Thymus (tissue), 11 donors: ENCODE measurements around the gene BRAT1. TPM values are rescaled to one million over a fixed set of nuclear protein-coding genes. Genes with fewer than 3 reads are reported as not detected.

Experiments used
- DNase-seq, 9 donors: peaks; one replicate each; pipeline ENCODE4 v3.0.0-alpha.2; 2013; ENCODE audit warnings: low spot score in 9 of 9, low read depth in 6 of 9, missing footprints in 1 of 9
- H3K27ac ChIP-seq, 2 donors: one replicate each; pipeline ENCODE4 v1.5.1; 2013; ENCODE audit warnings: control low read depth in 1 of 2, low read depth in 1 of 2, low read length in 1 of 2, mild to moderate bottlenecking in 1 of 2, moderate library complexity in 1 of 2
- H3K27me3 ChIP-seq, 2 donors: one replicate each; pipeline ENCODE4 v1.5.1; 2013; ENCODE audit warnings: low read length in 1 of 2; ENCODE audit not compliant: control insufficient read depth in 2 of 2, insufficient read depth in 1 of 2
- H3K36me3 ChIP-seq, 2 donors: one replicate each; pipeline ENCODE4 v1.5.1; 2013; ENCODE audit warnings: low read length in 1 of 2, mild to moderate bottlenecking in 1 of 2, moderate library complexity in 1 of 2; ENCODE audit not compliant: control insufficient read depth in 2 of 2, insufficient read depth in 2 of 2
- H3K4me1 ChIP-seq, 2 donors: one replicate each; pipeline ENCODE4 v1.5.1; 2013; ENCODE audit warnings: low read length in 2 of 2; ENCODE audit not compliant: control insufficient read depth in 2 of 2, insufficient read depth in 2 of 2
- H3K4me3 ChIP-seq, 2 donors: one replicate each; pipeline ENCODE4 v1.5.1; 2013; ENCODE audit warnings: low read length in 2 of 2, control low read depth in 1 of 2, mild to moderate bottlenecking in 1 of 2
- H3K9me3 ChIP-seq, 2 donors: one replicate each; pipeline ENCODE4 v1.5.1; 2013; ENCODE audit warnings: low read length in 1 of 2, mild to moderate bottlenecking in 1 of 2; ENCODE audit not compliant: control insufficient read depth in 2 of 2, insufficient read depth in 1 of 2
- WGBS: extraction: QIAGEN DNeasy Blood & Tissue Kit; methylation state at CpG from one replicate; pipeline ENCODE4 v1.1.7; 2013; 5-methylcytosine and 5-hydroxymethylcytosine counted together
- polyA plus RNA-seq: library from polyadenylated mRNA; stranded (reverse); fragments of 200-250 nt; gene quantifications from one replicate; pipeline ENCODE4 v1.2.3, GENCODE V29; 2013
- total RNA-seq: library from RNA; stranded (reverse); fragments of 120-200 nt; gene quantifications from one replicate; pipeline ENCODE4 v1.2.4, GENCODE V29; 2013
- donor health status: healthy.

Gene BRAT1
- total and polyA plus RNA-seq, 2 donors, result 19.9 to 40.8 TPM

DNA sequence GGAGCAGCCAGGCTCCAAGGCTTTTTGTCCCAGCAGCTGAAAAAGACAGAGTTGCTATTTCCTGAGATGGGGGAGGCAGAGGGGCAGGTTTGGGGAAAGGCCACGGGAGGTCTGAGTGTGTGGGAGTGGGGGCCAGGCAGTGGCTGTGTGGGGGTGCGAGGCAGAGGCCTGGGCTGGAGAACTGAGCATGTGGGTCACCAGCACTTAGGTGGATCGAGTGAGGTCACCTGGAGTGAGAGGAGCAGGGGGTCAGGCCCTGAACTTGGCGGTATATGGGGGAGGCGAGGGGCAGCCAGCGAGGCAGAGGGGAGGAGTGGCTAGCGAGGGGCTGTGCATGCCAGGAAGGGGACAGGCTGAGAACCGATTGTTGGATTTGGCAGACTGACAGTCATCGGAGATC is 31.8 kb upstream of the BRAT1 start:
- Histone ChIP-seq H3K9me3 (no peaks in the 10 kb centered on the region), H3K36me3 (peaks cover 3 to 8% of the 10 kb centered on the region in 2 donors), H3K27ac (no peak overlapping the region), H3K4me3 (no peak overlapping the region), H3K4me1 (no peaks in the 10 kb centered on the region), H3K27me3 (no peaks in the 10 kb centered on the region)
- DNase-seq, result no peak
- 96% methylated on average over 9 of the region's 9 CpGs for WGBS

DNA sequence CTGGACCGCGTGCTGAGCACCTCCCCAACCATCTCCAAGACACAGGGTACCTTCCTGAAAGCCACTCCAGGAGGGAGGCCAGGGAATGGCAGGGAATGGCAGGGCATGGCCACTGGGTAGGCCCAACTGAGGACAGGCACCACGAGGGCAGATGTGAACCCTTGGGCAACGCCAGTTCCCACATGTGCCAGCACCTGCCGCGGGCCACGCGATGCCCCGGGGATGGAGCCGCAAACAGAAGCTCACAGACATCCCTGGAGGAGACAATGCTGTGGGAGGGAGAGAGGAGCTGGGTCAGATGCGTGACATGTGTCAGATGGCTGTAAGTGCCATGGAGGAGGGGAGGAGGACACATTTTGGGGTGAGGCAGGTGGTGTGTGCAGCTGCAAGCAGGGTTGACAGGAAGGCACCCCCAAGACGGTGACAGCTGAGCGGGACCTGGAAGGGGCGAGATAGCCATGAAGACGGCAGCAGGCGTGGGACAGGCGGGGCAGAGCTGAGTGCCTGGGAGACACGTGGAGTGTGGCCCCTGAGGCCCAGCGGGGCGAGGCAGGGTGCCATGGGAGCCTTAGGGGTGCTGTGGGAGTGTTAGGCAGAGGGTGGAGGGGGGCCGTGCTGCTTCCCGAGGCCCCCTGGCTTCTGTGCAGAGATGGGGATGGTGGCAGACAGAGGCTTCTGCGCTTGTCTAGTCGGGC is 31.1 kb upstream of the BRAT1 start:
- H3K27me3 ChIP-seq, result no peaks in the 10 kb centered on the region
- no peak for DNase-seq
- H3K27ac ChIP-seq, result no peak overlapping the region
- H3K4me1 ChIP-seq, result no peaks in the 10 kb centered on the region
- H3K4me3 ChIP-seq, result no peak overlapping the region
- 94% methylated on average over 24 of the region's 24 CpGs for WGBS
- no peaks in the 10 kb centered on the region for H3K9me3 ChIP-seq
- peaks cover 3 to 8% of the 10 kb centered on the region in 2 donors for H3K36me3 ChIP-seq

DNA sequence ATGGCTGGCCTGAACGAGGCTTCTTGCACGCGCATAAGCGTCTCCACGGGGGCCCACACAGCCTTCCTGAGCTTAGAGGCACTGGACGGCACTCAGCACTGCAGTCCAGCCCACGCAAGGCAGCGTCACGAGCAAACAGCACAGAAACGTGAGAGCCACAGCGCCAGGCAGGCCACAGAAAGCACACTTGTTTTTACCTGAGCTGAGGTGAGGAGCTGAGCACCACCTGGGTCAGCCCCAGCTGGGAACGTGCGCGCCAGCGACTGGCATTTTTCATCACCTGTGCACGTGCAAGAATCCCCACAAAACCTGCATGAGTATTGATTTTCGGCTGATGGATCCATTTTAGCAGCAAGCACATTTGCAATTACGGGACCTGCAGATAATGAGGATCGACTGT is 30.1 kb upstream of the BRAT1 start:
- Histone ChIP-seq H3K27ac (no peak overlapping the region), H3K27me3 (no peaks in the 10 kb centered on the region)

DNA sequence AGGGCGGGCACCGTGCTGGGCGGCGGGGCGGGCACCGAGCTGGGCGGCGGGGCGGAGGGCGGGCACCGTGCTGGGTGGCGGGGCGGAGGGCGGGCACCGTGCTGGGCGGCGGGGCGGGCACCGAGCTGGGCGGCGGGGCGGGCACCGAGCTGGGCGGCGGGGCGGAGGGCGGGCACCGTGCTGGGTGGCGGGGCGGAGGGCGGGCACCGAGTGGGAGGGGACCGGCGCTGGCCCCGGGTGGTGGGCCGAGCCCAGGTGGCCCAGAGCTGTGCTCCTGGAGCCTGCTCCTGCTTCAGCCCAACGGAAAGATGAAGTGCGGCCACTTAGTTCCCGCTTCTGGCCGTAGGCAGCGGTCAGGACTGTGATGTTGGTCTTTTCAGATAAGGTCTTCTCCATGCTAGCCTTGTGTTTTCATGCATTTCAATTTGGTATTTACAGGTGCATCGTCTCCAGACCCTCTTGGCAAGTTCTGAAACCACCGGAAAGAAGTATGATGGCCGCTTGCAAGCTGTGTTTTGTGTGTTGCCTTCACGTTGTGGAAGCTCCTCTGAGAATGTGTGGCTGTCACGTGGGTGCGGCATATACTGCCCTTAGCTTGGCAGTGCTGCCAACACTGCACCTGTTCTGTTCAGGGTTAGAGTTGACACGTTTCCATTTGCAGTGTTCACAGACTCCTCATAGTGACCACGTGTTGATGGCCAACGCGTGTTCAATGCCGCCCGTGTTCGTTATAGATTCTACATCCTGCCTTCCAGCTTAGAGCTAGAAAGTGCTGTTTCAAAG is 28.7 kb upstream of the BRAT1 start:
- peaks cover 3 to 8% of the 10 kb centered on the region in 2 donors for H3K36me3 ChIP-seq
- no peaks in the 10 kb centered on the region for H3K4me1 ChIP-seq
- H3K27ac ChIP-seq, result no peak overlapping the region
- no peaks in the 10 kb centered on the region for H3K27me3 ChIP-seq
- no peaks in the 10 kb centered on the region for H3K9me3 ChIP-seq
- WGBS, result 96% methylated on average over 45 of the region's 54 CpGs
- DNase-seq, result no peak
- H3K4me3 ChIP-seq, result no peak overlapping the region

More for the DNA sequence above, 30.1 kb upstream of the BRAT1 start:
- WGBS, result 91% methylated on average over 19 of the region's 19 CpGs
- peaks cover 3 to 8% of the 10 kb centered on the region in 2 donors for H3K36me3 ChIP-seq
- no peak for DNase-seq
- no peak overlapping the region for H3K4me3 ChIP-seq
- H3K4me1 ChIP-seq, result no peaks in the 10 kb centered on the region
- no peaks in the 10 kb centered on the region for H3K9me3 ChIP-seq

DNA sequence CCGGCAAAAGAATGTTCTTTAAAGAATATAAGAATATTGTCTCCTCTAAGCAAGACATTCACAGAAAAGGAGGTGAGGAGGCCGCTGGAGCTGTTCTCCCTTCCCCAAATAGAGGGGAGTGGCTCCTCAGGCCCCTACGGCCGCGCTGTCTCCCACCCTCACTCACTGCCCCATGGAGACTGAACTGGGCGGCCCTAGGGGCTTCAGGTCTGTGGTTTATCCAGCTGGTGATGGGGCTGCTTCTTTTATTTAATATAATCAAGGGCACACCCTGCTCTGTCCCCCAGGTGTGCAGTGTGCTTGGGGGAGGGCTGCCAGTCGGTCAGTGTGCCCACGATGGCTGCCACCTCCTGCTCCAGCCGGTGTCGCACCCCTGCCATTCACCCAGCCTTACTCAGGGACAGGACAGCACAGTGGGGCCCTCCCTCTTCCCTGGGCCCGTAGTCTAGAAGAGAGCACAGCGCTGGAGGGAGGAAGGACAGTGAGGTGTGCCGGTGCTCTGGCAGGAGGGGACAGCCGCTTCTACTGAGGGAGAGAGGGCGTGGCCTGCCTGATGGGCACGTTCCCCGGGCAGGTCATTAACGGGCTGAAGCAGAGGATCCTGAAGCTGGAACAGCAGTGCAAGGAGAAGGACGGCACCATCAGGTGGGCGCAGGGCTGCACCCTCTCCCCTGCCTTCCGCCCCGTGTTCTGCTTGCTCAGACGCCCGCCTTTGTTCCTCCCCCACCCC is 26.8 kb upstream of the BRAT1 start:
- no peak for DNase-seq
- Histone ChIP-seq H3K27ac (no peak overlapping the region), H3K4me3 (no peak overlapping the region), H3K36me3 (peaks cover 6 to 9% of the 10 kb centered on the region in 2 donors), H3K27me3 (no peaks in the 10 kb centered on the region), H3K4me1 (no peaks in the 10 kb centered on the region), H3K9me3 (no peaks in the 10 kb centered on the region)
- 96% methylated on average over 24 of the region's 24 CpGs for WGBS

DNA sequence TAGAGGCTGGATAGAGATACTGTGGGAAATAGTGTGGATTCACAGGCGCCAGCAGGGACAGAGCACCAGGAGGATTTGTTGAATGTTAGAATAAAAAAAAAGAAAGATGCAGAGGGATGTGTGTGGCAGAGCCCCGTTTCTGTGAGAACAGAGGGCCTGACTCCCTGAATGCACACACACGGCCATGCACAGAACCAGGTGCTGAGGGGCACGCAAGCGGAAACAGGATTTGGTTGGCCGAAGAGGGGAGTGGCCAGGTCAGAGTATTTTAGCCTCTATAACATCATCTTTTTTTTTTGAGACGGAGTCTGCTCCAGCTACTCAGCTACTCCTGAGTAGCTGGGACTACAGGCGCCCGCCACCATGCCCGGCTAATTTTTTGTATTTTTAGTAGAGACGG is 25.3 kb upstream of the BRAT1 start:
- 98% methylated on average over 11 of the region's 11 CpGs for WGBS
- H3K4me1 ChIP-seq, result no peaks in the 10 kb centered on the region
- no peak for DNase-seq
- H3K9me3 ChIP-seq, result peaks cover 0 to 3% of the 10 kb centered on the region in 2 donors
- H3K27ac ChIP-seq, result no peak overlapping the region
- no peak overlapping the region for H3K4me3 ChIP-seq
- peaks cover 6 to 9% of the 10 kb centered on the region in 2 donors for H3K36me3 ChIP-seq
- no peaks in the 10 kb centered on the region for H3K27me3 ChIP-seq

DNA sequence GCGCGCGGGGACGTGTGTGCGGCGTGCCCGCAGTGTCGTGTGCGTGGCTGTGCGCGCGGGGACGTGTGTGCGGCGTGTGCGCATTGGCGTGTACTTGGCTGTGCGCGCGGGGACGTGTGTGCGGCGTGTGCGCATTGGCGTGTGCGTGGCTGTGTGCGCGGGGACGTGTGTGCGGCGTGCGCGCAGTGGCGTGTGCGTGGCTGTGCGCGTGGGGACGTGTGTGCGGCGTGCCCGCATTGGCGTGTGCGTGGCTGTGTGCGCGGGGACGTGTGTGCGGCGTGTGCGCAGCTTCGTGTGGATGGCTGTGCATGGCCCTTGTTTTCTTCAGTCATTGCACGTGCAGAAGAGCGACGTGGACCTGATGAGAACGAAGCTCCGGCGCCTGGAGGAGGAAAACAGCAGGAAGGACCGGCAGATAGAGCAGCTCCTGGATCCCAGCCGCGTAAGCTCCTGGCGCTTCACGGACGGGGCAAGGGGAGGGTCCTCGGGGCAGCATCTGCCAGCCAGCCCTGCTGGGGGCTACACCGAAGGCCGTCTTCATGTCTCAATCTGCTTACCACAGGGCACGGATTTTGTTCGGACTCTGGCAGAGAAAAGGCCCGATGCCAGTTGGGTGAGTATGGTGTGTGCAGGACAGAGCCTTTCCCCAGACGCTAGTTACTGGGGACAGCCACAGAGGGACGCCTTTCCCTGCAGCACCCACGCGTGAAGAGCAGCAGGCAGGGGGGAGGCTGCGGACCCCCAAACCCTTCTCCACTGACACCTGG is 22.8 kb upstream of the BRAT1 start:
- Histone ChIP-seq H3K4me3 (no peak overlapping the region), H3K9me3 (peaks cover 0 to 3% of the 10 kb centered on the region in 2 donors), H3K27ac (no peak overlapping the region), H3K4me1 (no peaks in the 10 kb centered on the region), H3K36me3 (peaks cover 3 to 9% of the 10 kb centered on the region in 2 donors), H3K27me3 (no peaks in the 10 kb centered on the region)
- WGBS, result 97% methylated on average over 73 of the region's 73 CpGs
- DNase-seq, result no peak

DNA sequence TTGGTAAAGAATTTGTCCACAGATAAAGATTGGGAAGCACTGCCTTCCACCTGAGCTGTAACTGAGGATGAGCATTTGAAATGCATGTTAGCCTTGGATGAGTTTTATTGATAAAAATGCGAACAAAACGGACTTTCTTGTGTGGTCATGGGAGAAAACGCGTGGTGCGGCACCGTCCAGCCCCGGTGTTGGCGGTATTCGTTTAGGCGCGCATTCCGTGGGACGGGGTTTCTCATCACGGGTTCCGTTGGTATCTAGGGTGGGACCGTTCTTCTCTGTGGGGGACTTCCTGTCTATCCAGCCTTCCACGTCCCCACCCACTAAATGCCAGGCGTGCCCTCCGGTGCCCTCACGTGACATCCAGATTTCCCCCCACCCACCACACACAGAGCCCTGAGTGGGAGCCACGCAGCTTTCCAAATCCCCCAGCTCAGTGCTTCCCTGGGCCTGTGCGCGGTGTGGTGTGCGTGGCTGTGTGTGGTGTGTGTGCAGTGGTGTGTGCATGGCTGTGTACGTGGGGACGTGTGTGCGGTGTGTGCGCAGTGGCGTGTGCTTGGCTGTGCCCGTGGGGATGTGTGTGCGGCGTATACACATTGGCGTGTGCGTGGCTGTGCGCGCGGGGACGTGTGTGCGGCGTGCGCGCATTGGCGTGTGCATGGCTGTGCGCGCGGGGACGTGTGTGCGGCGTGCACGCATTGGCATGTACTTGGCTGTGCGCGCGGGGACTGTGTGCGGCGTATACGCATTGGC is 21.6 kb upstream of the BRAT1 start:
- 93% methylated on average over 56 of the region's 56 CpGs for WGBS
- no peaks in the 10 kb centered on the region for H3K4me1 ChIP-seq
- peaks cover 0 to 3% of the 10 kb centered on the region in 2 donors for H3K9me3 ChIP-seq
- DNase-seq, result no peak
- H3K36me3 ChIP-seq, result peaks cover 3 to 11% of the 10 kb centered on the region in 2 donors
- no peak overlapping the region for H3K27ac ChIP-seq
- H3K27me3 ChIP-seq, result no peaks in the 10 kb centered on the region
- no peak overlapping the region for H3K4me3 ChIP-seq
